NOMO-1 treated with dmso at 0.1 percent for 144 hours (cell line): ENCODE measurements around the gene CXCL12.

ENCODE experiments used
- DNase-seq: peaks from one replicate; lab custom pipeline; 2025; ENCODE audit not compliant: unreplicated experiment; lab: John Stamatoyannopoulos, UW

Gene CXCL12

DNA sequence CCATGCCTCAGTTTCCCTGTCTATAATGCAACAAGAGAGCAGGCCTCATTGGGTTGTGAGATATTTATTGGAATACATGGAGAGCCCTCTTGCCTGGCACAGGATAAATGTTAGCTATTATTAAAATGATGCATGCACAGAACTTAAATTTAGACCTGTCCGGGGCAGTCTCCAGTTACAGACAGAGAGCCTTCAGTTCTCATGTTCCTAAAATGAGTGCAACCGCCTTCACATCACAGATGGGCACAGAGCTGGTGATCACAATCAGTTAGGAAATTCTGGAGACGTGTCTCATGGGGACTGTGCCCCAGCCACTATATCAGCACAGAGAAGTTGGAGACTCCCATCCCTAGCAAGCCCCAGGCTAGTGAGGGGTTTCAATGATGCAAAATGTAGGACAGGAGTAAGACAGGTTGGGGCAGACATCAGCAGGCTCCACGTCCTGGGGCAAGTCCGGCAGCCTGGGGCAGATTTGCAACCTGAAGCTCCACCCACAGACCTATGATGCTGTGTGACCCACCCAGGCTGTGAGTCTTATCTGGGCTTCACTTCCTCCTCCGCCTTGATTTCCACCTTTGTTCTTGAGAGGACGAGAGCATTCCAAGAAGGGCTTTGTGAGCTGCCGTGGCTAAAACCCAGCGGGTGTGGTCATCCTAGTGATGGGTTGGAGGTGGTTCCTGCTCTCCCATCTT, 49.4 kb downstream of the CXCL12 start:
- DNase-seq = no peak

DNA sequence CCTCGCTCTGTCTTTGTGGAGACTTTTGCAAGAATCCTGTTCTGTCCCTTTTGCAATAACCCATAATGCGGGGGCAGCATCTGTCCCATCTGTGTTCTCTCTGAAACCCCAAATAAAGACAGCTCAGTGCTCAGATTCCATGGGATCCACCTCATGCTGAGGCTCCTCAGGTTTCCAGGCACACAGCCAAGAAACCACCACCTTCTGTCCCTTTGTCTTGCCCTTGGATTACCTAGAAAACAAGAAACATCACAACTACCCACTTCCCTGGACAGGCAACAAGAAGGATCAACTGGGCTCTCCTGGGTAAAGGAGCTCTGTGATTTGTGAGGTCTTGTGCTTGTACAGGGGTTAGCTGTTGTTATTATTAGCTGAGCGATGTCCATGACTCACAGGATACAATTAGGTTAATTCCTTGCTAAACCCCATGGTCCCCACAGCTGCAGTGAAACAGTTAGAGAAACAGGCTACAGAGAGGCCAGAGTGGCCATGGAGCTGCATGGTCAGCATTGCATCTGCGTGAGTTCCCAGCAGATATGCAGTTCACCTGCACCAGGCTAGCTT, 50.2 kb downstream of the CXCL12 start:
- no peak for DNase-seq

DNA sequence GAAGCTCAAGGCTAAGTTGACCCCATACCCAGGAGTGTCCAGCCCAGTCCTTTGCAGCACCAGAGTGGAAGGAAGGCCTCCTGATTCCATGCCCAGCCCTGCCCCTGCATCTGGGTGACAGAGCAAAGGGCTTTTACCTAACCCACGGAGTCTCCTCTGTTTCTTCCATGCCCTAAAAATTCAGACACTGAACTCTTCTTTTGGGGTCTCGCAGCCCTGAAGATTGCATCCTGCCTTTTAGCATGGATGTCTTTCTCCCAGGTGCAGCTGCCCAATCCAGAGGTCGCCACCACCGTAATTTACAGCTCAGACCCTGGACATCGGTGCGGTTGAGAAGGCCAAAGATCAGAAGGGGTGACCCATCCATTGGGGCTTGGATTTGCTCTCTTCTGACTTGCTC, 50.8 kb downstream of the CXCL12 start:
- DNase-seq = no peak

DNA sequence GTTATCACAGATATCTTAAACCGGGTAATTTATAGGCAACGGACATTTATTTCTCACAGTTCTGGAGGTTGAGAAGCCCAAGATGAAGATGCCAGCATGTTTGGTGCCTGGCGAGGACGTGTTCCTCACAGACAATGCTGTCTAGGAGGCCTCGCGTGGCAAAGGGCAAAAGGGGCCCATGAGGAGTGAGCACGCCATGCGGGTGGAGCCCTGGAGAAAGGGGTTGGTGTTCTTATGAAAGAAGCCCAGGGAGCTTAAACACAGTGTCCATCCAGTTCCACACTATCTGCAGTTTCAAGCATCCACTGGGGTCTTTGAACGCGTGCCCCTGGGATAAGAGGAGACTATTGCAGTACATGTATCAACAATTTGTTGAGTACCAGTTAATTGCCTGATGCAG, 51.4 kb downstream of the CXCL12 start:
- DNase-seq = no peak

DNA sequence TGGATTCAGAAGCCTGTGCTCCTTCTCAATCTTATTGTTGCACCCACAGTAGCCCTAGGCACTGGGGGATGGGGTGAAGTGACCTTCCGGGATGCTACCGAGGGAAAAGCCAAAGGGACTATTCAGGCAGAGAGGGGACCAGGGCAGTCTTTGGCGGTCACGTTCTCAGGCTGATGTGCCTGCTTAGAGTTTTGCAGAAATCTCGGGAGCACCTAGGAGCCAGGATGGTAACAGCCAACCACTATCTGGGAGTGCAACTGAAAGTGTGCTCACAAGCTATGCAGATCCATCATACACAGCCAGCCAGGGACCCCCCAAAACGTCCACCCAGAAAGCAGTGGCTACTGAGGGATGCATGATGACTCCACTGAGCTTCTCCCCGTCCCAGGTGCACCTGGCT, 52.4 kb downstream of the CXCL12 start:
- DNase-seq = no peak

DNA sequence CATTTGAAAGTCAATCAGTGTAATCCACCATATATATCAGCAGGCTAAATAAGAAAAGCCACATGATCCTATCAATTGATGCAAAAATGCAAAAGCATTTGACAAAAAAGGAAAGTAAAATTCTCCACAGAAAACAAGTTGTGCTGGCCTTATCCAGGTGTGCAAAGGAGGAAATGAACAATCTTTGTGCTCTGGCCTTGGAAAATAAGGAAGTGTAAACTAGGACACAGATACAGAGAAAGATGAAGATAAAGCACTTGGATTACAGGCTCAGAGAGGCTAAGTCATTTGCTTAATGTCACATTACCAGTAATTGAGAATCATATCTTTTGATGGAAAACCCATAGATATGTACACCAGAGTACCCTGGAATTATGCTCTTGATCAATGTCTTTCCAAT, 54.5 kb downstream of the CXCL12 start:
- DNase-seq = no peak

DNA sequence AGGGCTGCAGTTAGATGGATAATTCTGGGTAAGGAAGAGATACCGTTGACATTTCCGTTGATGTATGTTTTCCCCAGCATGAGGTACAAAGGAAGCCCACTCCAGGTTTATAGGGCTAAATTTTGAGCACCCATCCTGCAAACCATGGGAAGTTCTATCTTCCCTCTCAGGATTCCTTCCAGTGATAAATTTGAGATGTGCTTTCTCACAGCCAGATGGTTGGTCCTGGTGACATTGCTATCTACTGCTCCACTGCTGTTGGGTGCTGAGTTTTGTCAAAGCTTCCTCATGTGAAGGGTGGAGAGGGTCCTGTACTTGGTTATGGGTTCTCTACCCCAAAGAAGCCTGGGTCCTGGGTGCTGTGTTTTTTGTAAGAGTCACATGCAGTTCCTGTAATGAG, 57.4 kb downstream of the CXCL12 start:
- DNase-seq = no peak
